HG03354 (cell line): ENCODE measurements around the gene PRR11.
A peak's percentile ranks its signal among the peaks of the same experiment; 100 is the strongest.
"Not testable (repeated sequence)": the region's sequence is repeated elsewhere in the genome, so short reads cannot be mapped to it uniquely, and the experiment has no call there.

Experiments
- ATAC-seq: cut with Tn5 transposase; IDR thresholded peaks from one replicate; pipeline ENCODE4 v1.9.1; 2021; ENCODE audit warnings: mild to moderate bottlenecking; ENCODE audit not compliant: unreplicated experiment, poor library complexity, severe bottlenecking

The PRR11 gene

GRCh38 chr17:59149841-59150511, 5.6 kb upstream of the PRR11 start:
- ATAC-seq: no peak

- no peak for ATAC-seq
These were observed 4.5 kb upstream of the PRR11 start for GRCh38 chr17:59151006-59151405.

- ATAC-seq: no peak
These were observed 4.0 kb upstream of the PRR11 start for GRCh38 chr17:59151591-59151990.

DNA sequence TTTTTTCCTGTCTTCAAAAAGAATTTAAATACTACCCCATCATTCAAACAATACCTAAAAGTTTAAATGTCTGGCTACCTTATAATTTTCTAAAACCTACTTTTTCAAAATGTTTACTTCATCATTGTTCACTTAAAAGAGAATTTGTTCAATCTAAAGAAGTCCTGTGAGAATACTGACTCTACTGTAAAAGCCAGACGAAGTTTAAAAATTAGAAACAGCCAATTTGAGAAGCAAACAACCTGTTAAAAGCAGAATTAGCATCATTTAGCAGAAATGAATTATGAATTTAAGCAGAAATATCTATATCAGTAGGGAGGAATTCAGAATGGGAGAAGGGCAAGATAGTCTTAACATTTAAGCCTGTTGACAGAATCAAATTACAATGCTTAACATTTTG, 2.6 kb upstream of the PRR11 start:
- no peak for ATAC-seq

- no peak for ATAC-seq
These were observed 1.2 kb upstream of the PRR11 start for GRCh38 chr17:59154292-59154720.

DNA sequence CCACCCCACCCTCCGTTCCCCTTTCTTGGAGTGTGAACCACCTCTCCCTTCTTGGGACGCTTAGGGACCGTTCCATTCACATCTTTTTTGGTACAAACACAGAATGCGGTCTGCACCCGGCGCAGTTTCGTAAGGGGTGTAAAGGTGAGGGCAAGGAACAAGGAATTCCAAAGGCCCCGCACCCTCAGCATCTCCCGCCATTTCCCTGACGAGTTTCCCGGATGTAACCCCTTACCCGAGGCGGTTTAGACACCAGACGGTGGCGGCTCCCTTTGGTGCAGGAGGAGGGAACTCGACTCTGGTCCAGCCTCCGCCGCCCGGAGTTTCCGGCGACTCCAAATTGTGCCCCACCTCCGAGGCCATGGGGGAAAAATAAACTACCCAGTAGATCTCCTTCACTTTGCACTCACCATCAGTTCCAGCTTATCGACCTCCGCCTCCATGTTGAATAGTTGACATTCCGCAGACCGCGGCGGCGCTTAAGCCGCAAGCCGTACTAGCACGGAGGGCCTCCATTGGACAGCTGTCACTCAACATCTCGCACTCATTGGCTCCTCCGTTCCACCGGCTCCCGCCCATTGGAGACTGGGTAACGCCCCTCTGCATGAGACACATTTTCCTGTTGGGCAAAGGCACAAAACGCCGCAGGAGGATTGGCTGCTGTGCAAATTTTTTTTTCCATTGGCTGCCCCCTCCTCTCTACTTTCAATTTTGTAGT, 666 bp upstream of the PRR11 start, which contains the start of gene SKA2:
TSS of gene SKA2 (minus strand) at position 466 of the 718 bp plus-strand sequence. CDS start at position 443, 23 bp downstream.
- peak; percentile 82 for ATAC-seq

DNA sequence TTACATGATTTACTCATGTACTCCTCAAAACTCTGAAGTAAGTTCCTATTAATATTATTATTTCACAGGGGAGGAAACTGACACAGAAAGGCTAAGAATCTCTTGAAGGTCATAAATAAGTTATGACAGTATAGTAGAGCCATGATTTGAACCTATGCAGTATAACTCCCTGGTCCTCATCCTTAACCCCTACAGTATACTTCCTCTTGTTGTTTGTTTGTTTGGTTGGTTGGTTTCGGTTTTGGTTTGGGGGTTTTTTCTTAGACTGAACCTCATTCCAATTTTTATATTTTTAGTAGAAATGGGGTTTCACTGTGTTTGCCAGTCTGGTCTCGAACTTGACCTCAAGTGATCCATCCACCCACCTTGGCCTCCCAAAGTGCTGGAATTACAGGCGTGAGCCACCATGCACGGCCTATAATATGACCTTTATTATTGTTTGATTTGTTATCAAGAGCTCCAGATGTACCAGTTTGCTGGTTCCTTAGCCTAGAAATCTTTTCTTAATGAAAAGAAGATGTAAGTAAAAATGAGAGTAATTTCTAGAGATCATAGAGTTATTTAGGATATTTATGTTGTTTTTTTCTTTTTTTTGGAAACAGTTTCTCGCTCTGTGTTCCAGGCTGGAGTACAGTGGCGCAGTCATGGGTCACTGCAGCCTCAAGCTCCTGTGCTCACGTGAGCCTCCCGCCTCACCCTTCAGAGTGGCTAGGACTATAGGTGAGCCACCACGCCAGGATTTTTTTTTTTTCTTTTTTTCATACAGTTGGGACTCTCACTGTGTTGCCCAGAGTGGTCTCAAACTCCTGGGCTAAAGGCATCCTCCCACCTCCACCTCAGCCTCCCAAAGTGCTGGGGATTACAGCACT, 4.8 kb downstream of the PRR11 start:
- ATAC-seq: no peak

DNA sequence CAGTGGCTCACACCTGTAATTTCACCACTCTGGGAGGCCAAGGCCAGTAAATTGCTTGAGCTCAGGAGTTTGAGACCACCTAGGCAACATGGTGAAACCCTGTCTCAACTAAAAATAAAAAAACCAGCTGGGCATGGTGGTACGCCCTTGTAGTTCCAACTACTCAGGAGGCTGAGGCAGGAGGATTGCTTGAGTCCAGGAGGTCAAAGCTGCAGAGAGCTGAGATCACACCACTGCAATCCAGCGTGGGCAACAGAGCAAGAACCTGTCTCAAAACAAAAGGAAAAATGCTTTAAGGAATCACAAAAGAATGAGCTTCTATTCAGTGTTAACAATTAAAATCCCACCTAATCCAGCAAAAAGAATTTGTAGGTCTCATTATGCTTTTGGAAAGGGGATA, 5.9 kb downstream of the PRR11 start:
- no peak for ATAC-seq

GRCh38 chr17:59165933-59166342, 10.4 kb downstream of the PRR11 start:
- peak; percentile 48 for ATAC-seq

DNA sequence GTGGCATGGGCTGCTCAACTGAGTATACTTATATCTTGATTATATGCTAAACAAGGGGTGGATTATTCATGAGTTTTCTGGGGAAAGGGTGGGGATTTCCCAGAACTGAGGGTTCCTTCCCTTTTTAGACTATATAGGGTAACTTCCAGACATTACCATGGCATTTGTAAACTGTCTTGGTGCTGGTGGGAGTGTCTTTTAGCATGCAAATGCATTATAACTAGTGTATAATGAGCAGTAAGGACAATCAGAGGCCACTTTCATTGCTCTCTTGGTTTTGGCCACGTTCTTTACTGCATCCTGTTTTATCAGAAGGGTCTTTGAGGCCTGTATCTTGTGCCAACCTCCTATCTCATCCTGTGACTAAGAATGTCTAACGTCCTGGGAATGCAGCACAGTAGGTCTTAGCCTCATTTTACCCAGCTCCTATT, 12.0 kb downstream of the PRR11 start:
- no peak for ATAC-seq

GRCh38 chr17:59172436-59173004, 17.0 kb downstream of the PRR11 start:
- ATAC-seq: no peak

- ATAC-seq: no peak
These were observed 19.1 kb downstream of the PRR11 start for GRCh38 chr17:59174671-59175070.

DNA sequence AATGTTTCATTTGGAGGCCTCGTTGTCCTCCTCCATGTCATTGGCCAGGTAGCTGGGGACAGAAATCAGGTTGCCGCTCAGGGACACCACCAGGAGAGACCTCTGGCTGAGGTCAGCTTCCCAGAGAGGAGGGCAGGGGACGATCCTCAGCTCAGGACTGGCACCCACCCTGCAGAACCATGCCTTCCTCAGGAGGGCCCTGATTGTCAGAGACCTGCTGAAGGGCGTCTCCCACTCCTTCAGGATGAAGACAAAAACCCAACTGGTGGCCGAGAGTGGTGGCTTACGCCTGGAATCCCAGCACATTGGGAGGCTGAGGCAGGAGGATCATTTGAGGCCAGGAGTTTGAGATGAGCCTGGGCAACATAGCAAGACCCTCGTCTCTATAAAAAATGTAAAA, 19.5 kb downstream of the PRR11 start:
- ATAC-seq: no peak

GRCh38 chr17:59178266-59178985, 22.9 kb downstream of the PRR11 start:
- ATAC-seq: no peak

GRCh38 chr17:59179601-59180000, 24.1 kb downstream of the PRR11 start:
- ATAC-seq: not testable (repeated sequence)

- ATAC-seq: no peak
These were observed 25.1 kb downstream of the PRR11 start for GRCh38 chr17:59180626-59181025.

- ATAC-seq: no peak
These were observed 25.9 kb downstream of the PRR11 start for GRCh38 chr17:59181481-59181880.

GRCh38 chr17:59185997-59186396, 30.5 kb downstream of the PRR11 start:
- no peak for ATAC-seq

- ATAC-seq: no peak
These were observed 31.3 kb downstream of the PRR11 start for GRCh38 chr17:59186850-59187249.
